GM19025 (cell line): ENCODE measurements around the gene ZNF304.
A peak's percentile ranks its signal among the peaks of the same experiment; 100 is the strongest.
"Not testable (repeated sequence)": the region's sequence is repeated elsewhere in the genome, so short reads cannot be mapped to it uniquely, and the experiment has no call there.

ENCODE experiments used
- ATAC-seq: cut with Tn5 transposase; IDR thresholded peaks from one replicate; pipeline ENCODE4 v1.9.1; 2021; ENCODE audit warnings: mild to moderate bottlenecking, low read depth, moderate library complexity; ENCODE audit not compliant: unreplicated experiment

ZNF304 gene

GRCh38 chr19:57359300-57359699 lies 8.2 kb downstream of the ZNF304 start:
- no peak for ATAC-seq

GRCh38 chr19:57362419-57362818 lies 11.3 kb downstream of the ZNF304 start:
- ATAC-seq, result no peak

GRCh38 chr19:57362997-57363687 lies 12.1 kb downstream of the ZNF304 start, which contains the start of the genes TRAPPC2B and ZNF547:
TSS of gene TRAPPC2B (plus strand) at chr19:57363551. CDS start at chr19:57364834, 1,283 bp downstream.
TSS of gene ZNF547 (plus strand) at chr19:57363551. CDS start at chr19:57368556, 5,005 bp downstream.
- peak; percentile 91 for ATAC-seq

- ATAC-seq, result no peak
Measured at GRCh38 chr19:57363688-57364181, 12.7 kb downstream of the ZNF304 start.

- ATAC-seq, result no peak
Measured at GRCh38 chr19:57366776-57367175, 15.7 kb downstream of the ZNF304 start.

GRCh38 chr19:57374179-57374578 lies 23.1 kb downstream of the ZNF304 start:
- no peak for ATAC-seq

- ATAC-seq, result not testable (repeated sequence)
Measured at GRCh38 chr19:57374647-57375046, 23.6 kb downstream of the ZNF304 start.

GRCh38 chr19:57376151-57376550 lies 25.1 kb downstream of the ZNF304 start:
- ATAC-seq, result no peak

GRCh38 chr19:57377498-57378146 lies 26.6 kb downstream of the ZNF304 start:
- no peak for ATAC-seq

GRCh38 chr19:57380923-57381322 lies 29.9 kb downstream of the ZNF304 start:
- ATAC-seq, result no peak

GRCh38 chr19:57382806-57383488 lies 31.9 kb downstream of the ZNF304 start:
- ATAC-seq, result no peak

GRCh38 chr19:57389194-57389729 lies 38.2 kb downstream of the ZNF304 start:
- ATAC-seq, result no peak

- ATAC-seq, result peak; percentile 99
Measured at GRCh38 chr19:57389730-57390598, 38.9 kb downstream of the ZNF304 start, which contains the start of gene ZNF548. TSS of gene ZNF548 (plus strand) at chr19:57389854. CDS start at chr19:57390100, 246 bp downstream.

GRCh38 chr19:57395710-57396109 lies 44.6 kb downstream of the ZNF304 start:
- no peak for ATAC-seq

GRCh38 chr19:57398868-57399267 lies 47.8 kb downstream of the ZNF304 start:
- ATAC-seq, result no peak

GRCh38 chr19:57403737-57404563 lies 52.9 kb downstream of the ZNF304 start:
- ATAC-seq, result no peak

- no peak for ATAC-seq
Measured at GRCh38 chr19:57406516-57407123, 55.5 kb downstream of the ZNF304 start.
